Measurements from ENCODE around the gene CNOT3. TPM values are rescaled to one million over a fixed set of nuclear protein-coding genes. Genes with fewer than 3 reads are reported as not detected.

The CNOT3 gene
- total and polyA plus RNA-seq, 2 of the 13 experiments (the other 11 are each of a cell fraction or from before 2014, with no cell fraction given): 4.3 to 5.8 TPM

- TF ChIP-seq, protein P1, sequence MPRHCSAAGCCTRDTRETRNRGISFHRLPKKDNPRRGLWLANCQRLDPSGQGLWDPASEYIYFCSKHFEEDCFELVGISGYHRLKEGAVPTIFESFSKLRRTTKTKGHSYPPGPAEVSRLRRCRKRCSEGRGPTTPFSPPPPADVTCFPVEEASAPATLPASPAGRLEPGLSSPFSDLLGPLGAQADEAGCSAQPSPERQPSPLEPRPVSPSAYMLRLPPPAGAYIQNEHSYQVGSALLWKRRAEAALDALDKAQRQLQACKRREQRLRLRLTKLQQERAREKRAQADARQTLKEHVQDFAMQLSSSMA (CRISPR knock-in tag; IDR thresholded peaks at IDR 0.05): 0 out of 2 replicates have a peak, but pooled peaks have one; percentile 77
- TF ChIP-seq SMARCC2 (IDR thresholded peaks at IDR 0.05): no peak
- TF ChIP-seq ELF3 (CRISPR knock-in tag; IDR thresholded peaks at IDR 0.05): peak; percentile 31; the same call in 1 of the 2 replicates
- no peak for TF ChIP-seq SNAPC5 (CRISPR knock-in tag; IDR thresholded peaks at IDR 0.05; ENCODE audit: borderline replicate concordance)
- peak; percentile 50; the same call in 1 of the 2 replicates for TF ChIP-seq MYC (CRISPR knock-in tag; IDR thresholded peaks at IDR 0.05; ENCODE audit: borderline replicate concordance)
- peak; percentile 80; the same call in 1 of the 2 replicates for TF ChIP-seq KMT2B (CRISPR knock-in tag; IDR thresholded peaks at IDR 0.05)
- TF ChIP-seq ZNF136 (CRISPR knock-in tag; IDR thresholded peaks at IDR 0.05; ENCODE audit: low read depth): no peak
- no peak for TF ChIP-seq ZNF7 (CRISPR knock-in tag; IDR thresholded peaks at IDR 0.05)
- no peak for TF ChIP-seq ZNF512 (CRISPR knock-in tag; IDR thresholded peaks at IDR 0.05)
- TF ChIP-seq ZNF160 (CRISPR knock-in tag; IDR thresholded peaks at IDR 0.05): no peak
- no peak for TF ChIP-seq ZNF431 (CRISPR knock-in tag; IDR thresholded peaks at IDR 0.05; ENCODE audit: borderline replicate concordance, low read depth)
- no peak for TF ChIP-seq MTA3 (CRISPR knock-in tag; IDR thresholded peaks at IDR 0.05)
- no peak for TF ChIP-seq FOSL1 (CRISPR knock-in tag; IDR thresholded peaks at IDR 0.05; ENCODE audit: borderline replicate concordance)
- no peak for TF ChIP-seq ZNF672 (CRISPR knock-in tag; IDR thresholded peaks at IDR 0.05)
- TF ChIP-seq ZNF841 (CRISPR knock-in tag; IDR thresholded peaks at IDR 0.05; ENCODE audit: borderline replicate concordance): no peak
- TF ChIP-seq, protein P2, sequence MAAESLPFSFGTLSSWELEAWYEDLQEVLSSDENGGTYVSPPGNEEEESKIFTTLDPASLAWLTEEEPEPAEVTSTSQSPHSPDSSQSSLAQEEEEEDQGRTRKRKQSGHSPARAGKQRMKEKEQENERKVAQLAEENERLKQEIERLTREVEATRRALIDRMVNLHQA (CRISPR knock-in tag; IDR thresholded peaks at IDR 0.05): no peak
- TF ChIP-seq EZH2 (conservative IDR thresholded peaks at IDR 0.05; ENCODE audit: low read depth, low read length): no peak
- TF ChIP-seq DBP (CRISPR knock-in tag; IDR thresholded peaks at IDR 0.05; ENCODE audit: not compliant biosample characterization): no peak
- TF ChIP-seq ATF1 (CRISPR knock-in tag; IDR thresholded peaks at IDR 0.05): no peak; the same call in 1 of the 2 replicates
- no peak for TF ChIP-seq NFE2 (CRISPR knock-in tag; IDR thresholded peaks at IDR 0.05)
- no peak for TF ChIP-seq ZNF432 (CRISPR knock-in tag; IDR thresholded peaks at IDR 0.05; ENCODE audit: borderline replicate concordance)
- TF ChIP-seq ZC3H13 (CRISPR knock-in tag; IDR thresholded peaks at IDR 0.05): 0 out of 2 replicates have a peak, but pooled peaks have one; percentile 64
- peak; percentile 72; the same call in 1 of the 3 replicates for TF ChIP-seq MXI1 (IDR thresholded peaks at IDR 0.05; ENCODE audit: borderline replicate concordance, low read depth, low read length)
- TF ChIP-seq STAG1 (CRISPR knock-in tag; IDR thresholded peaks at IDR 0.05): no peak
- TF ChIP-seq ZNF564 (CRISPR knock-in tag; IDR thresholded peaks at IDR 0.05): no peak
- no peak for TF ChIP-seq NFIB (CRISPR knock-in tag; IDR thresholded peaks at IDR 0.05; ENCODE audit: borderline replicate concordance)
- TF ChIP-seq ZNF557 (CRISPR knock-in tag; IDR thresholded peaks at IDR 0.05): no peak
Measured at GRCh38 chr19:54102421-54103169, 35.0 kb upstream of the CNOT3 start, which contains the start of gene NDUFA3 (continued).

Data from HepG2 (cell line).